HG02870 (cell line): ENCODE data around the gene HHIP.

Source experiments
- ATAC-seq: cut with Tn5 transposase; IDR thresholded peaks from one replicate; pipeline ENCODE4 v1.9.1; 2021; ENCODE audit warnings: mild to moderate bottlenecking, moderate library complexity; ENCODE audit not compliant: unreplicated experiment

The HHIP gene

DNA sequence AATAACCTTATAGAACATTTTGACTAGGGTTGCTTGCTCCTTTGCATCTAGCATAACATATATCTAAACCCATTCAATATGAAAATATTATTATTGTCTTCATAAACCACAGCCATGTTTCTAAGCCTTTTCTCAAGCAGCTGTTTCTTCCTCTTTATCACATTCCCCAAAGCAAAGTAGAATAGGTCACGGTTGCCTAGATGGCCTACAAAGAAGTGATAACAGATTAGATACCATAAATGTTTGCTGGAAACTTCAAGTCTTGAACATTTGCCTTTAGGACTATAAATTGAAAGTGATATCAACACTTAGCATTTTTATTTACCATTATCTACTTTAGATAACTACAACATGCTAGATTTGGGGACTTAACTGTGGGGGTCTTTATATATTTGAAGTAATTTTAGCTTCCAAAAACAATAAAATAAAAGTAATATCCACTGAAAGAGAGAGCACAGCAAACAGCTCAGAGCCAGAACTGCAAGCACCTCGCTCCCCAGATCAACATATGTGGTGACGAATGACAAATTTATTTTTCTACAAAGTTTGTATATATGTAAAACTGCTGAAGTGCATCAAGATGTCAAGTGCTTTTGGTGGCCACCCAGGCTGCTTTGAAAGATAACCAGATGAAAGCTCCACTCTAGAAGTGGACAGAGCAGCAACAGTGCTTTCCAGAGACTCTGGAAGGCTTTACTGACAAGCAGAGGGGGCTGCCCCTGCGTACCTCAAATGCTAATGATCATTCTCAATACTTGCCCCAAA is 8.0 kb downstream of the HHIP start:
- ATAC-seq: no peak

DNA sequence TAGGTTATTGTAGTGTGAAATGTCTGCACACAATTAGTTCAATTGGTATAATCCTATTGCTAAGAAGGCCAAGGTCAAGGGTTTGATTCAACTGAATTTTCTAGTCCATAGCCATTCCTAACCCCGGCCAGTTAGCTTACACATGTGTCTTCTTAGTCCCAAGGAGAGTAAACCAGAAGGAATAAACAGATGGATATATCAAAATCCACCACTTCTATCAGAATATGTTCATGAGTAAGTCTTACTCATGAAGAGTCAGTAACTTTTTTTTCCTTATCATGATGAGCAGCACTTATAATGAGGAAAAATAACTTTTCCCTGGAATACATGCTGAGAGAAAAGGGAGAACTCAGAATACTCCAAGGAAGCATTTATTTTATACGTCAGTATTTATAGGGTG is 9.5 kb downstream of the HHIP start:
- ATAC-seq: no peak

DNA sequence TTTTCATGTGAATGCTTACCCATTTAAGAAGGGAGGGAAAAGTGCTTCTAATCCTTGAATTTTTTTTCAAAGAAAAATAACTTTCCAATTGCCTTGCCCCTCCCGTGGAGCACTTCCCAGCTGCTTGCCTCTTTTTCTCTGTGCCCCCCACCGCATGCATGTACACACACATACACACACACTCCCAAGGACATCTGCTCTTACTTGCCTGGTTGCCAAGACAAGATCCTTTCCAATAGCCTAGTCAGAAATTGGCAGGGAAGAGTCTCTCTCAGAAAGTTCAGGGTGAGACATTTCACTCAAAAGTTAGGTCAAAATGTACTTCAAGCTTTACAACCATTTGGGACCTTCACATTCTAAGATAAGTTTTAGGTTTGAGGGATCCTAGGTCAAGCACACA is 10.9 kb downstream of the HHIP start:
- no peak for ATAC-seq

DNA sequence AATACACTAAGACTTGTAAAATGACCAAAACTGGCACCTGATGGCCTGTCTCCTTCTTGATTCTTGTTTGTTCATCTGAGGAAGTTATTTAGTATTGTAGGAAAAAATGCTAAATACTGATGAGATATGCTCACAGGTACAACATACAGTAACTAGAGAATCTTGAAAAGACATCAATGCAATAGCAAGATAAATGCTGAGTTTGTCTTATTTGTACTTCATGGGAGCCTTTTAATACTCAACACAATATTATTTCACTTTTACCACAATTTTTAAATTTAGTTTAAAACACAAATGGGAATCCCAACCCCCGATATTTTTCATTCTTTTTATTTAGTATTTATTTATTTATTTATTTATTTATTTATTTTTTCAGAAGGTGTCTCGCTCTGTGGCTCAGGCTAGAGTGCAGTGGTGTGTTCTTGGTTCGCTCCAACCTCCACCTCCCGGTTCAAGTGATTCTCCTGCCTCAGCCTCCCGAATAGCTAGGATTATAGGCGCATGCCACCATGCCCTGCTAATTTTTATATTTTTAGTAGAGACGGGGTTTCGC is 12.1 kb downstream of the HHIP start:
- no peak for ATAC-seq

DNA sequence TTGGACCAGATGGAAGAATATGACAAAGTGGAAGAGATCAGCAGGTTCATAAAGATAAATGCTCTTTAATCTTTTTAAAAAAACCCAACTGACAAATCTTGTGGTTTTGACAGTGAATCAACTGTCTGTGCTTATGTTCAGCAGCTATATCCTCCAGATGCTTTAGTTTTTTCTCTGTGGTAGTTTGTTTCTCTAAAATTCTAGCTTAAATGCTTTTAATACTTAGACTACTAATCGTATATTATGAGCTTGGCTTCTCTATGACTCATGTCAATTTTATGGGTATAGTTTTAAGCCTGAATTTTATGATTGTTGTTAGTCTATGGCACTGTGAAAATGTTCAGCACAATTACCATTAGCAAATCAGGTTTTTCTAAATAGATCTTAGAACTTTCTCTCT is 12.9 kb downstream of the HHIP start:
- no peak for ATAC-seq

DNA sequence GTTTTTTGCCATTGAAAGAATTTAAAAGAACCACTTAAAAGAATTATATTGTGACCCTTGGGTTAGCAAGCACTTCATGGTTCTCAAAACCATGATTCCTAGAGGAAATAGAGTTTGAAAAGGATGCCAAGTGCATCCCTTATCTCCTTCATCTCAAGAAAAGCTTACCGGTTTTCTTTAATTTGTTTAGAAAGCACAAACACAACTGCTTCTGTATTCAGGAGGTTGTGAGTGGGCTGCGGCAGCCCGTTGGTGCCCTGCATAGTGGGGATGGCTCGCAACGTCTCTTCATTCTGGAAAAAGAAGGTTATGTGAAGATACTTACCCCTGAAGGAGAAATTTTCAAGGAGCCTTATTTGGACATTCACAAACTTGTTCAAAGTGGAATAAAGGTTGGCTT is 13.5 kb downstream of the HHIP start:
- ATAC-seq: no peak

DNA sequence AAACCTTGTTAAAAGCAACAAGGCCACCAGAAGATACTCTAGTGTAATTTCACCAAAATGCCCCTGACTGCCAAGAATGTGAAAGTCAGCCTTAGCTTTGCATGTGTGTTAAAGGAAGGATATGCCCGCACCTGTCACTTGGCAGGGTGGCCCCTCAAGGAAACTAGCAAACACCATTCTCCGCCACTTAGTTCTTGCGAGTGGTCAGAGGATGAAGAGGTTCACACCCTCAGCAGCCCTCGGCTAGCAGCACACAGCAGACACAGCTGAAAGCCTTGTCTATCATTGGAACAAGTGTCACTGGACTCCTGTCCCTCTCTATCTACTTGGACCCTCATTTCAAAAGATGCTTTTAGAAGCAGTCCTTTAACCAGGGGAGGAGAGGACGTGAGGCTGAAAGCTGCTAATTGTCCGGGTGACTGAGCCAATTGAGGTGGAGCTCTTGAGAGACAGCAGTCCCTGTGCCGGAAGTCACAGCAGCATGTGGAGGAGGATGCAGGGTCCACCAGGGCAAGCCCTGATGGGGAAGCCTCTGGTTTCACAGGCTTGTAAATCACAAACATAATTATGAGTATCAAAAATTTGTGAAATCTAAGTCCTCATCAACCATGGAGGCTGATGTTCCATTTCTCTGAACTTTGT is 18.0 kb downstream of the HHIP start:
- ATAC-seq: no peak

DNA sequence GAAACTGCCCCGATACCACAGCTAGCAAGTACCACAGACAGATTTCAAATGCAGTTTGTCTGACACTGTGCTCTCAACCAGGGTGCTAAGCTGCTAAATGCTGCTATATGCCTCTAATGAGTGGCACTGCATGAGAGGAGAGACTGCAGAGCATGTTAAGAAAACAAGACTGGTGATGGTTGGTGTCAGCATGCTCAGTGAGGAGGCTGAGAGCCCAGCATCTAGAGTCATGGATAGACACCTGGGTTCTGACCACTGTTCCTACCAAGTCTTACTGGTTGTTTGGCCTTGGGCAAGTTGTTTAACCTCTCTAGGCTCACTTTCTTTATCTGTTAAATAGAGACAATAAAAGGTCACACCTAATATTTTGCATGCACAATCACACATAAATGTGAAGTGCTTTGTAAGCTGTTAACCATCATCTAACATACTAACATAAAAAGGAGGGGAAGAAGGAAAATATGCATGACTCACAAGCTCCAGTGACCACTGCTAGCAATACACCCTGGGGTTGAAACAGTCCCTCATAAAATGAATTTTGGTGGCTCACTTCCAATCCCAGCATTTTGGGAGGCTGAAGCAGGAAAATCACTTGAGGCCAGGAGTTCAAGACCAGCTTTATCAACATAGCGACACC is 20.7 kb downstream of the HHIP start:
- no peak for ATAC-seq

DNA sequence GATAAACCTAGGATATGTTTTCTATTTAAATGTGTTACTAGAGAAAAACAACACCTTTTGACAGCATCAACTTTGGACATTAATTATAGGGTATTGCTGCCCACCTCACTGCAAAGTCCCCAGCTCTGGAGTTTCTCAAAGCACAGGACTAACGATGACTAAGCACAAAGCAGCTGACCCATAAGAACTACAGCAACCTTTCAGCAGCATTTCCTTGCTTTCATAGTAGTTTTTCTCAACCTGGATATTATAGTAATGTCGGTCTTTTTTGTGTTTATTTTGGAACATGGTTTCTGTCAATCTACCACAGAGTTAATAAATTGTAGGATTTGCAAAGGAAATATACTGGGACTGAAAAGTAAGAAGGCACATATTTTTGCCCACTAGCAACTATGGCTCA is 21.5 kb downstream of the HHIP start:
- no peak for ATAC-seq

DNA sequence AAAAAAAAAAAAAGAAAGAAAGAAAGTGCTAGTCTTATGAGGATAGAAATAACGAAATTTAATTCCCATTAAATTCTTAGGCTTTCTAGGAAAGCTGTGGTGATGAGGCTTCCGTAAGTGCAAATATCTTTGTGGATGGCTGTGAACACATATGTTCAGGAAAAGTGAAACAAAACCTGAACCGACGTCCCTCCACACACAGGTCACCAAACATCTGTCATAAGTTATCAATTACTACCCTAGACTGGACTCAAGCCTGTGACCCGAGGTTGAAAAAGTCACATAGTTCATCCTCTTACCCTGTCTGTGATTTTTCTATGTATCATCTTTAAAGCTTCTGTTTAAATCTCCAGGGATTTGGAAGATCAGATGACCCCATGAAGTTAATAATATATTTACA is 24.8 kb downstream of the HHIP start:
- no peak for ATAC-seq

DNA sequence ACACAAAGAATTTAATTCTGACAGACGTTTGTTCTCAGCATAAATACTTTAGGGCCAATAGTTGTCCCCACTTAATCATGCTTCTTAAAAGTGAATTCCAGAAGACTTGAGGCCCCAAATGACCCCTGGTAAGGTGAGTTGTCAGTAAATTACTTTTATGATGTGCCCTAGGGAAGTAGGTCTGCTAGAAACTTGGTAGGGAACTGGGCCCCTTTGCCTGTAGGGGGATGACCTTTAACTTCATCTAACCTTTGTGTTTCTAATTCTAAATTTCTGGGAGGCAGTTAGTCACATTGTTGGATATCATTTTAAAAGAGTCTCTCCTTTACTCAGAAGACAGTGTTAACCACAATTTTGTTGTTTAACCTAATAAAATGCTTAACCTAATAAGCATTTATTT is 28.8 kb downstream of the HHIP start:
- ATAC-seq: no peak

DNA sequence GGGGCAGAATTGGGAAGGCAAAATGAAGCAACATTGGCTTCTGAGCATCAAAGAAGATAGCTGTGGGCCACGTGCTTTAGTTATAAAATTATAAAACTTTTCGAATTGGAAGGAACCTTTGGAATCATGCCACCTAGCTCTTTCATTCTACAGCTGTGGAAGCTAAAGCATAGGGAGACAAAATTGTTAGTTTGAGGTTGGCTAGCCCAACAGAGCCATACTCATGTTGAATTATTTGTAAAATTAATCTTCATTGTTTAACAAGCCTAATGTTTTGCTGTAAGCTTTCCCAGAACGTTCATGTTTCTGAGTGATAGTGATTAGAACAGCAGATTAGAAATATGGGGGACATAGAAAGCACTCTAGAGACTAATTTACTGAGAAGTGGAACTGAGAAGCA is 35.9 kb downstream of the HHIP start:
- no peak for ATAC-seq

DNA sequence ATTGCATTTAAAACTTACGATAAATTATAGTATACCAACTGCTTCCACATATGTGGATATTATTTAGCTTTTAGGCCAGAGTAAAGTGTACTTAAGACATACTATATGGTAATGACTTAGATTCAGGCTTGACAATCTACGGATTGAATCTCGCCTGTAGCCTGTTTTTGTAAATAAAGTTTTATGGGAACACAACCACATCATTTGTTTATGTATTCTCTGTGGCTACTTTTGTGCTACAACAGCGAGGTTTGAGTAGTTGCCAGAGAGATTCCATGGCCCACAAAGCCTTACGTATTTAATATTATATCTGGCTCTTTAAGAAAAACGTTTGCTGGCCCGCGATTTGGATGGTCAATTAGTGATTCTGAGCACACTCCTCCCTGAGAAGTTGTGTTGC is 37.6 kb downstream of the HHIP start:
- no peak for ATAC-seq

DNA sequence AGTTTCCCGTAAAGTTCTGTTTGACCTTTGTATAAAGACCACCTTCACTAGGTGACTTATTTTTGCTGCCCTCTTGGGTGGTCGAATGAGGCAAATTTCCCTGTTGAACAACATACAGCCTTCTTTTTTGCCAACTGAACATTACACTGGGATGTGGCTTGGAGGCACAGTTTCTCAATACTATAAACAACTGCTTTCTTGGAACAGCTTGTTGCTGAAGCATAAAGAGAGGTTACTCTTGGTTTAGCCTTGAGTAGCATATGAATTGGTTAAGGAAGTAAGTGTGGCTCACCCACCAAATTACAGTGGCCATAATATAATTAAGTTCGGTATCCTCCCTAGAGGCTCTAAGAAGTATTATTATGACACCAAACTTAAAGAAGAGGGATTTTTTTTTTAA is 40.0 kb downstream of the HHIP start:
- ATAC-seq: no peak

DNA sequence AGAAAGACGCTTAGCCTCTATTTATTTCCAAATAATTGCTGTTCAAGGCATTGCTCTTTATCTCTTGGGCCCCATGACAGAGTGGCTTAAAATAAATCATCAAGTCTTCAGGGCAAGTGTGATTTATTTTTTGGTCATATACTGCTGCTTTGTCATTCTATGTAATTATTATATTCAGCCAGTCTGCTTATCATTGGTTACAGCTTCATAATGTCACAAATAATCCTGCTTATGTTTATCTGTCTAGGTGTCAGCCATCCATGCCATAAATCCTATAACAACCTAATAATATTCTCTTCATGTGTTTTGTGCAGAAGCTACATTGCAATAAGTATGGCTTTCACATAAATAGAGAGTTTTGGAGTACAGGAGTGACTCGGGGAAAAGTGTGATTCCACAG is 41.0 kb downstream of the HHIP start:
- ATAC-seq: no peak

DNA sequence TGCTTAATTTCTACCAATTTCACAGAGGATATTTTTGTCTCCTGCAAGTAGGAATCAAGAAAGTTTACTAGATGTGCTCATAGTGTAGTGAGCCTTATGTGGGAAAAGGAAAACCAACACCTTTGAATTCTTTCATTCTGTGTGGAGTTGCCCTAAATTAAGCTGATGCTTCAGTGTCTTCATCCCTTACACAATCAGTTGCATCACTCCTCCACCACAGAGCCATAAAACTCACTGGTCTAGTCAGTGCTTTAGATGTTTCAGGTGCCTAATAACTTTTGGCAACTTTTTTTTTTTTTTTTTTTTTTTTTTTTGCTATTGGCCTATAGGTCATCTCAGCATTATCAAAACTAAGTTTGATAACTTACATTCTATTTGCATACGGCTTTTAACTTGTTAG is 41.5 kb downstream of the HHIP start:
- ATAC-seq: no peak

DNA sequence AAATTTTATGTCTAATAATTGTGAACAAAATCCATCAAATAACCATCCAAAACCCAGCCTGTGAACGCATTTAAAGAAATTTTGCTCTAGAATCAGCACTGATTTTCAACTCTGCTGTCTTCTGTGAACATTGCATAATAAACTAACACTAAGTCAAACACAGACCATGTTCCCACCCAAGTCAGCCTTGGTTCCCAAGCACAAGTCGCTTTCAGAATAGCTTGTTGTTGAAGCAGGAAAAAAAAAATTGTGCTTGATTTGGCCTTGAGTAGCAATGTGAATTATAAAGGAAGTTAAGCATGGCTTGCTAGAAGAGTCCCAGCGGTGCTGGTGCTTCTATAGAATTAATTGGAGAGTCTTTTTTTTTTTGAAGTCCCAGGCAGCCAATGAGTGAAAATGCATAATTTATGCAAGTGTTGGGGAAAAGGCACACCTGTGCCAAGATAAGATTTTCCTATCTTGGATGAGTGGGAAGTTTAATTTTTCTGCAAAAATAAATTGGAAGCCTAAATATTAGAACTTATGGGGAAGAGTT is 42.1 kb downstream of the HHIP start:
- ATAC-seq: no peak

DNA sequence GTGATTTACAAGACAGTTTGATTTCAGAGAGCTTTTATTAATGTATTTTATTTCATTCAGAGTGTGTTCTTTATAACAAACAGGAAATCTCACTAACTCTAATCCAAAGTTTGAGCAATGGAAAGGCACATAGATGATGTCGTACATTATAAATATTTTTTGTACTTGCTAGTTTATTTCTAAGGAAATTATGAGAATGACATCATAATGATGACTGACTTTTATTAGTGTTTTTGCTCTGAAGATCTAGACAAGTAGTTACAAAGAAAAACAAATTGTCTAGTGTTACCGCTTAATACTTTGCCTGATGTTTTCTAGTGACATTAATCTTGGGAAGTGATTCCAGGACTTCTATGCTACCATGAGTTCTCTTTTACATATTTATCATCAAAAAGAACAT is 43.2 kb downstream of the HHIP start:
- ATAC-seq: no peak

DNA sequence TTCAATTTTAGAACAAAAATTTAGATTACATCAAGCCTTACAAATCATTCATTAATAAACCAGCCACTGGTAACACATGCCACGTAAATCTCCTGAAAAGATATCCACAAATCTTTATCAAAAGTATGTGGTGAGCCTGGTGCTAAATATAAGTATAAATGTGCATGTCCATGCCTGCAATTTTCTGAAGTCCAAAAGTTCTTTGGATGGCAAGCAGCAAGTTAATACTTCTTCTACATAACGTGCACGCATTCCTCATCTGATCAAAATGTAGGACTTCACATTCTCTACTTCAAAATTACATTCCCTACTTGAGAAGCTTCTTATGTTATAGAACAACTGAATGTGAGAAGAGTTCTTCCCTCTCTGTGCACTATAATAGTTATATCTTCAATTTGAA is 49.8 kb downstream of the HHIP start:
- ATAC-seq: no peak

DNA sequence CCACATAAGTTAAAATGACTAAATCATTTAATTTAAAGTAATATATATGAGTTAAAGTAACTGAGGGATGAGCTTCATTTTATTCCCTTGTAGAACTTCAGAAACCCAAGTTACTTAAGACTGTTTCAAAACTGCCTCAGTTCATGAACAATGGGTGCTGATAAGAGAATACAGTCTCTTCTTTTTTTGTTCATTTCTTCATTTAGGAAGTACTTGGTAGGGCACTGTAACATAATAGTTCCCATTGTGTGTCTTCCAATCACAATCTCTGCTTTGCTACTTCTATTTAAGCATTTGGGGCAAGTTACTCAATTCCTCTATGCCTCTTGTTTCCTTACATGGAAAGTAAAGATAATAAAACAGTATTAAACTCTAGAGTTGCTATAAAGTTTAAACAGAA is 50.4 kb downstream of the HHIP start:
- no peak for ATAC-seq

DNA sequence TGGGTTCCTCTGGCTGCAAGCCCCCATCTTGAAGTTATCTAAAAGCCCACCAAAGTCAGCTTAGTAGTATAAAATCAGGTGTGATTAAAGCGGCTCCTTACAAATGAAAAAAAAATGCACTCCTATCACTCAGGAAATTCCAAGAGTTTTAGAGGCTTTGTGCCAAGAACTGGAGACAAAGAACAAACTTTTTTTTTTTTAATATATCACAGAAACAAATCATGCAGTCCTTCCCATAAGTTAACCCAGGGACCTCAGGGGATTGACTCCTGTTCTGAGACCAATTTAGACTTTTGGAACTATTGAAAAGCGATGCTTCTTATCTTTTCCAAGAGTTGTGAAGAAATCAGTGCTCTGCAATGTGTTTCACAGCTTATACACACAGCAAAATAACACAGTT is 53.6 kb downstream of the HHIP start:
- no peak for ATAC-seq

DNA sequence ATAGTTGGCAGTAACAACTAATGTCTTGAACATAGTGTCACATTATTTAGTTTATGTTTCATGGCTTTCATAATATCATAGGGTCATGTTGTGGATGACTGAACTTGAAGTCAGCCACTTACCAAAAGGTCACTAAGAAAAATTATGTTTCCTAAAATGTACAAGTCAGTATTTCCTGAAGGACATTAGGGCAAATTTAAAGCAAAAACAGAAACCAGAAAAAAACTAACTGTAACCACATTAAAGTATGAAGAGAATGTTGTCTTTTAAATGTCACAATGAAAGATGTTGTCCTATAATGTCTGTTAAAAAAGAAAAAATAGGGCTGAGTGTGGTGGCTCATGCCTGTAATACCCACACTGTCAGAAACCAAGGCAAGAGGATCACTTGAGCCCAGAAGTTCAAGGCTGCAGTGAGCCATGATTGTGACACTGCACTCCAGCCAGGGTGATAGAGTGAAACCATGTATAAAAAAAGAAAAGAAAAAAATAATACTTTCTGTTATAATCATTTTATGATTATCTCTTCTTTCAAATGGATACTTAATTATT is 55.8 kb downstream of the HHIP start:
- no peak for ATAC-seq
